ENCODE measurements around the gene EFNA4.

EFNA4 gene

DNA sequence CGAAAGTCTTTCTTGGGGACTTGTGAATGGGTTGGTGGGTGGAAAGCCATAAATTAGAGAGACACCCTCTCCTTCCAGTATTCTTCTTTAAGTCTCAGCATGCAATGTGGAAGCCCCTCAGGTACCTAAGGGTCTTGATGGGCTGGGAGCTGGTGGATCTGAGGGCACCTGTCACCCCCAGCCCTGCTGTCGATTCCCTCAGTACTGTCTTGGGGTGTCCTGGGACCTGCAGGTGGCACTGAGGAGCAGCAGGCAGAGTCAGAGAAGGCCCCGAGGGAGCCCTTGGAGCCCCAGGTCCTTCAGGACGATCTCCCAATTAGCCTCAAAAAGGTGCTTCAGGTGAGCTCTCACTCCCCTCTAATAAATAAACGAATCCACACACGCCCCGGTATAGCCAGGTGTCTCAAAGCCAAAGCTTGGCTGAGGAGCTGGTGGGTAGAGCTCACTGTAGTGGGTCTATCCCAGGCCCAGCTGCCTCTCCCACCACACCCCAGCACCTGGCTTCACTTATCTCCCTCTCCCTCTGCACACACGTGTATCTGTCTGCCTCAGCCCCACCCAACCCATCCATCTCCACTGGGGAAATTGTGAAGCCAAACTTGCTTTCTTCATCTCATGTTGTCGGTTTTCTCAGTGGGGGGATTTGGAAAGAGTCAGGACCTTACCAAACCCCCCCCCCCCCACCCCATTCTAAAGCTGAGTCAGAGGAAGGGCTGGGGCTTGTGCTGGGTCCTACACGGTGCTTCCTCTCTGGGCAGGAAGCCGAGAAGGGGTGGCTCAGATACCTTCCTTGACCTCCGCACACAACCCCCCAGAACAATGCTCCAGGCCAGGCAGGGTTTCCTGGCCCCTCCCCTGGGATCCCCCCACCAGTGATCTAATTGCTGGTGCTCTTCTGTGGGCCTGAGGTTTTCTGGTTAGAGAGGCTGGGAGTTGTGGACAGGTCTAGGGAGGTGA, 10.8 kb upstream of the EFNA4 start:
- peak; percentile 83 for DNase-seq (ENCODE audit: low spot score)

DNA sequence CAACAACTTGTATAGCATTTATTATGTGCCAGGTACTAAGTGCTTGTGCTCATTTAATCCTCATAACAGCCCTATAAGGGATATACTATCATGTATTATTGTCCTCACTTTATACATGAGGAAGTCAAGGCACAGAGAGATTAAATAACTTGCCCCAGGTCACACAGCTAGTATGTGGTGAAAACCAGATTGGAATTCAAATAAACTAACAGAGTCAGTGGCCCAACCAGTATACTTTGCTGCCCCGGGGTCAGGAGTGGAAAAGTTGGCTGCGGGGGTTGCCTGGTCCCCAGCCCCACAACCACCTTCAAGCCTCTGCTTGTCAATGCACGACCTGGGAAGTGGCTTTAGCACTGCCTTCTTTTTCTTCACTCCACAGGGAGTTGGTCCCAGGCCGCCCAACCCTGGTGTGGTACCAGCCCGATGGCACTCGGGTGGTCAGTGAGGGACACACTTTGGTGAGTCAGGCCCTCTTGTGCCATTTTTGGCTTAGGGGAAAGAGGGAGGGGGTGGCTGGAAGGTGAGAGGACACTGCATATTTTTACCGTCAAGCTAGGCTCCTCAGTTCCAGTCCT, 9.9 kb upstream of the EFNA4 start:
- no peak for DNase-seq (ENCODE audit: low spot score)

DNA sequence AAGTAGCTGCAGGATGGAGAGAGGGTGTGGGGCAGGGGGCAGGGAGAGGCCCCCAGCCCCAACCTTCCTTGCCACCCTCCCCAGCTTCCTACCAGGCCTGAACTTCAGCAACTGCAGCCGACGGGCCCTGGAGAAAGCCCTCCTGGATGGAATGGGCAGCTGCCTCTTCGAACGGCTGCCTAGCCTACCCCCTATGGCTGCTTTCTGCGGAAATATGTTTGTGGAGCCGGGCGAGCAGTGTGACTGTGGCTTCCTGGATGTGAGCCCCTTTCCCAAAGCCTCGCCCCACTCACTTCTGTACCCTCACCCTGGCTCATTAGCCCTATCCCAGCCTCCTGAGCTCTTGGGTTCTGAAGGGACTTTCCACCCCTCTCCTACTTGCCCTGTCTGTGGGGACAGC, 6.4 kb upstream of the EFNA4 start:
- no peak for DNase-seq (ENCODE audit: low spot score)

DNA sequence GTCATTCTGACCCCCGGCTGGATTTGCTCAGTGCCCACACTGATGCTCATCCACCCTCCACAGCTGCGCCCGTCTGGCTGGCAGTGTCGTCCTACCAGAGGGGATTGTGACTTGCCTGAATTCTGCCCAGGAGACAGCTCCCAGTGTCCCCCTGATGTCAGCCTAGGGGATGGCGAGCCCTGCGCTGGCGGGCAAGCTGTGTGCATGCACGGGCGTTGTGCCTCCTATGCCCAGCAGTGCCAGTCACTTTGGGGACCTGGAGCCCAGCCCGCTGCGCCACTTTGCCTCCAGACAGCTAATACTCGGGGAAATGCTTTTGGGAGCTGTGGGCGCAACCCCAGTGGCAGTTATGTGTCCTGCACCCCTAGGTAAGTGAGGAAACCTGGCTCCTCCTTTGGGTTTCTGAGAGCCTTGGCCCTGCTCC, 5.7 kb upstream of the EFNA4 start:
- no peak for DNase-seq (ENCODE audit: low spot score)

DNA sequence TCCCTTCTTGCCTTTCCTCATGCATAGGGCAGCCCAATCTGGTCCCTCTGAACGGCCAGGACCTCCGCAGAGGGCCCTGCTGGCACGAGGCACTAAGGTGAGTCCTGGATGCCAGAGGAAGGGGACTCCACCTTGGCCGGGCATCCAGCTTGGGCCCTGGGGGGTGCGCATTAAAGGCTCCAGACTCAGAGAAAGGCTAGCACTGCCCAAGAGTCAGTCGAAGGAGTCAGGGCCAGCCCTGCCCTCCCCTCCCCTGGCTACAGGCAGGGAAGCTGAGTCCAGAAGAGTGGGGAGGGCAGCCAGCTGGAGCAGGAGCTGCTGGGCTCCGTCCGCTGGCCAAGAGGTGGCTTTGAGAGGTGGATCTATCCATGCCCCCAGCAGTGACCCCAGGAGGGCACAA, 2.8 kb upstream of the EFNA4 start:
- DNase-seq (ENCODE audit: low spot score) = no peak

DNA sequence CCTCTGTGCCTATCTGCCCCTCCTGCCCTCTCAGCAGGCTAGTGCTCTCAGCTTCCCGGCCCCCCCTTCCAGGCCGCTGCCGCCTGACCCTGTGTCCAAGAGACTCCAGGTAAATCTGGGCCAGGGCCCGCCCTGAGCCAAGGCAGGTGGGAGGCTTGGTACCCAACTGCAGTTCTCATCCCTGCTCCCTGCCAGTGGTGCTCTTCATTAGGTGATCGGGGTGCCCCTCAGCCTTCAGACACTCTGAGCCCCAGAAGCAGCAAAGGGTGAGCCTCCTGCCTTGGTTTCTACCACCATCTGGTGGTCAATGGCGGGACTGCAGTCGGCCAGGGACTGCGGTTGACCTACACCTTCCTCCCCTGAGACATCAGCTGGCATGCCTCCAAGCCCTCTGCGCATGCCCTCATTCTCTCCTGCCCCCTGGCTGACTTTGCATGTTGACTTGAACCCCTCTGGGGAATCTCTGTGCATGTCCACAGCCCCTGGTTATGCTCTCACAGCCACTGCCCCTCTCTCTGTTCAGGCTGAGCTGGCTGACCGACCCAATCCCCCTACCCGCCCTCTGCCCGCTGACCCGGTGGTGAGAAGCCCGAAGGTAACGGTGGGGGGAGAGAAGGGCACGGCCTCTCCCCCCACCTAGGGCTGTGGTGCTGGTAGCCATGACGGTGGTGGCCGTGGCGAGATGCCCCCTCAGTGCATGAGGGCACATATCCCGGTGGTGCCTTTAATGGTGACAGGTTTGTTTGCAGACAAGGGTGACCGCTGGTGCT, 2.0 kb upstream of the EFNA4 start:
- peak; percentile 86 for DNase-seq (ENCODE audit: low spot score)

DNA sequence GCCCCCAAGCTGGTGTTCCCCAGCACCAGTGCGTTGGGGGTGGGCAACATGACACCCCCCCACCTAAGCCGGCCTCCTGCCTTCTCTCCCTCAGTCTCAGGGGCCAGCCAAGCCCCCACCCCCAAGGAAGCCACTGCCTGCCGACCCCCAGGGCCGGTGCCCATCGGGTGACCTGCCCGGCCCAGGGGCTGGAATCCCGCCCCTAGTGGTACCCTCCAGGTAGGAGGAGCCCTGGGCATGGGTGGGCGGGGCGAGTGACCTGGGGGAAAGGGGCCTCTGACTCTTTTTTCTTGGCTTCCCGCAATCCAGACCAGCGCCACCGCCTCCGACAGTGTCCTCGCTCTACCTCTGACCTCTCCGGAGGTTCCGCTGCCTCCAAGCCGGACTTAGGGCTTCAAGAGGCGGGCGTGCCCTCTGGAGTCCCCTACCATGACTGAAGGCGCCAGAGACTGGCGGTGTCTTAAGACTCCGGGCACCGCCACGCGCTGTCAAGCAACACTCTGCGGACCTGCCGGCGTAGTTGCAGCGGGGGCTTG, 1.3 kb upstream of the EFNA4 start:
- DNase-seq (ENCODE audit: low spot score) = no peak

DNA sequence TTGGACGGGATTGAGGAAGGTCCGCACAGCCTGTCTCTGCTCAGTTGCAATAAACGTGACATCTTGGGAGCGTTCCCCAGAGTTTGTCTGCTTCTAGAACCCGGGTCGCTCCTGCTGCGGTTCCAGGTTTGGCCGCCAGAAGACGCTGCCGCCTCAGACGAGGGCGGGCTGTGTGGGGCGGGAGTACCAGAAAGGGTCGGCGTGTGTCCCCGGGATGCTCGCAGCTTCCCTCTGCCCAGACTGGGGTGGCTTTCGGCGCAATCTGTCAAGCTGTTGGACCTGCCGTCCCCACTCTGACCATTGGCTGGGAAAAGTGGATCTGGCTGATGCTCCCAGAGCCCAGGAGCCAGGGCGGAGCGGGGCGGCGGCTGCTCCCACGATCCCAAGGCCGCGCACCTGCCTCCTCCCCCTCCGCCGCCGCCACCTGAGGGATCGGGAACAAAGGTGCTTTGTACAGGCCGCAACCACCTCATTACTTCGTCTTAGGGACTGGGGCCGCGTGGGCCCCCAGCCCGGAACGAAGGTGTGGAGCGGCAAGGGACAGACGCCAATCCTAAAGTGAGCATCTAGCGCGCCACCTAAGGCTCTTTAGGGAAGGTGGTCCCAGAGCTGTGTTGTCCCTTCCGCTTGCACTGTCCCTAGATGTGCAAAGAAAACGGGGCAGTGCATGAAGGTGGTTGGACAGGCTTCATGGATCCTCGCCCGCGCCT, 683 bp upstream of the EFNA4 start:
- DNase-seq (ENCODE audit: low spot score) = no peak

DNA sequence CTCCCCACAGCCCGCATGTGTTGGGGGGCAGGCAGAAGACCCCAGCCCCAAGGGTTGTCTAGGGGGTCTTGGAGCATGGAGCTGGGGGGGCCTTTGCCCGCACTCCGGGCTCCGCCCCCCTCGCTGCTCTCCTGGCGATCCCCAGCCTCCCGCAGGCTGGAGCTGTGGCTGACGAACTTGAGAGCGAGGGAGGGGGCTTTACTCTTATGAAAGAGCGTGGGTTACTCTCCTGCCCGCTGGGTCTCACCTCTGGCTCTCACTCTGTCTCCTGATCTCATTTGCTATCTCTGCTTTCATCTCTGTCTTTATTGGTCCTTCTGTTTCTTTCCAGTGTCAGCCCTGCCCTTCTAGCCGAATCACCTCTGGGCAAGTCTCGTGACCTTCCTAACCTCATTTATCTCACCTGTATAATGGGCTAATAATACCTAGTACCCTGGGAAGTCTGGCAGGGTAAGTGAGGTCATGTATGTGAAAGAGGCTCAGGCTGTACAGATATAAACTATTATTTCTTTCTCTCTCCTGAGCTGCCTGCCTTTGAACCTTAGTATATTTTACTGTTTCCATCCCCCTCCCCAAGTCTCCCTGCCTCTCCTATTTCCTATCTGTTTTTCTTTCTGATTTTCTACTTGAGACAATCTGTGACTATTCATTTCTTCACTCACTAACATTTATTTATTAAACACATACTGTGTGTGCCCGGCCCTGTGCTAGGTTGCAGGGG, 731 bp downstream of the EFNA4 start:
- DNase-seq (ENCODE audit: low spot score) = no peak

DNA sequence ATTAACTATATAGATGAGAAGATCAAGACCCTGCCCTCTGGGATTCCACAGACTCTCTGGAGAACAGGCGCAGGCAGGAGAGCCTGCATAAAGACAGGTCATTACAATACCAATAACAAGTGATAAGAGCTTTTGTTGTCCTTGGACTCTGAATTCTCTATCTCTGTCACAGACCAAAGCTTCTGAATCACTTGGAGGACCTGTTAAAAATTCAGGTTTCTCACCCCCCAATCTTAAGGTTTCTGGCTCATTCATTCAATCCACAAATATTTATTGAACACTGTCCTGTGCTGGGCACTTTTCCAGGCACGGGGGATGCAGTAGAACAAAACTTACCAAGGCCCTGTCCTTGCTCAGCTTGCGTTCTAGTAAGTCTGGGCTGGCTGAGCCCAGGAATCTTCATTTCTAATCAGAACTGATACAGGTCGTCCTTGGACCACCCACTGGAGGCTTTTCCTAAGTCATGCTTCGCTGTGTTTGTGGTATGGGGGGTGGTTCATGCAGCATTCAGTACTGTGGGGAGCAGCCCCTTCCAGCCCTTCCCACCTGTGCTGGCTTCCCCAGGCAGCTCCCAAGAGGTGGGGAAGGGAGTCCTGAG, 1.4 kb downstream of the EFNA4 start:
- DNase-seq (ENCODE audit: low spot score) = no peak

DNA sequence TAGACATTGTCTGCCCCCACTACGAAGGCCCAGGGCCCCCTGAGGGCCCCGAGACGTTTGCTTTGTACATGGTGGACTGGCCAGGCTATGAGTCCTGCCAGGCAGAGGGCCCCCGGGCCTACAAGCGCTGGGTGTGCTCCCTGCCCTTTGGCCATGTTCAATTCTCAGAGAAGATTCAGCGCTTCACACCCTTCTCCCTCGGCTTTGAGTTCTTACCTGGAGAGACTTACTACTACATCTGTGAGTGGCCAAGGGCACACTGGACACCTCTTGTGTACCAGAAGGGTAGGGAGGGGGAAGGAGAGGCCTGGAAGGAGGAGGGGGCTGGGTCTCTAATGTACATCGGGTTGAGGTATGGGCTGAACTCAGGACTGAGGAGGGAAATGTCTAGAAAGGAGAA, 3.2 kb downstream of the EFNA4 start:
- no peak for DNase-seq (ENCODE audit: low spot score)

DNA sequence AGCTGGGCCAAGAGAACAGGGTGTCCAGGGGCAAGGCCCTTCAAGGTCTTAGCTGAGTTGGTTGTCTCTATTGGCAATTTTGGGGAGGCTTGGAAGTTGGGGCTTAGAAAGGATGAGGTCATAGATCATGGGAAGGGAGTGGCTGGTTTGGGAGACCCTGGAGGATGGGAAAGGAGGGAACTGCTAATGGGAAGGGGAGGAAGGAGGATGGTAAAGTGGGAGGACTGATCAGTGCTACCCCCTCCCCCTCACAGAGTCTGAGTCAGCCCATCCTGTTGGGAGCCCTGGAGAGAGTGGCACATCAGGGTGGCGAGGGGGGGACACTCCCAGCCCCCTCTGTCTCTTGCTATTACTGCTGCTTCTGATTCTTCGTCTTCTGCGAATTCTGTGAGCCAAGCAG, 5.1 kb downstream of the EFNA4 start:
- DNase-seq (ENCODE audit: low spot score) = no peak

DNA sequence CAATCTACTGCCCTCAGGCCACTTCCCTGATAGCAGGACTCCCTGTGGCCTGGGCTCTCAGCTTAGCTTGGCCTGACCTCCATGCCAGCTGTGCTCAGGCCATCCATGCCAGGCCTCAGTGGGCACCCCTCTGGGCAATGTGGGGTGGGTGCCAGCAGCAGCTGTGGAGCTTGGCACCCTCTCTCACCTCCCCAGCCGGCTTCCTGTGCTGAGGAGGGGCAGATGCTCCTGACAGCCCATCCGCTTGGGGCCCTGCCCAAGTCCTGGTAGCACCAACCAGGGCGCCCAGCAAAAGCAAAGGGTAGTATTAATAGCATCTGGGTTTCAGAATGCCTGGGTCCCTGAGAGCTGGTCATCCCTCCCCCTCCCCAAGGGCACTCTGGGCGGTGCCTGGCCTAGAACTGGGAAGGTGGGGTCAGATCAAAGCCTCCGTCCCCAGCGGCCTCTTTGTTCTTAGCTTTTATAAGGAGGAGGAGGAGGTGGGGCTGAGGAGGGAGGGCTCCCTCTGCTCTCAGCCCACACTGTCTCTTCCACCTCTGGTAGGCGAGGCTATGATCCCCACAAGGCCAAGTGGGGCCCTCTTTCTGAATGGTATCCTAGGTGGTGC, 6.1 kb downstream of the EFNA4 start:
- DNase-seq (ENCODE audit: low spot score) = no peak

DNA sequence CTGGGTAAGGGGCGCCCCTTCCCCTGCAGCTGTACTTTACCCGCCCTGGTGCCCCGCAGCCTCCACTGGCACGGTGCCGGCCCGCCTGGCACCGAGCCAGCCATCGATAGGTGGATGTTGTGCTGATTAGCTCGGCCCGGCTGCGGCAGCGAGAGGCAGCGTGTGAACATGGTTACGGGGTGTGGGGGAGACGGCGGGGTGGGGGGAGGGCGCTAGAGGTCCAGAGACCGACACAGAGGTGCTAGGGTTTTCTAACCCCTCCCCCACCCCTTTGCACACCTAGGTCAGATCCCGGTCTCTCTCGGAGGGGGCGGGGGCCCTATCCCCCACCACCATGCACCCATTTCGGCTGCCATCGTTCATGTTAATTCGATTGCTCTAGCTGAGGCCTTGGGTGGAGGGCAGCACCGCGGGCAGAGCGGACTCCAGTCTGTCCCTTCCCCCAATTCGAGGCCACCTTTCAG, 6.7 kb downstream of the EFNA4 start:
- no peak for DNase-seq (ENCODE audit: low spot score)

DNA sequence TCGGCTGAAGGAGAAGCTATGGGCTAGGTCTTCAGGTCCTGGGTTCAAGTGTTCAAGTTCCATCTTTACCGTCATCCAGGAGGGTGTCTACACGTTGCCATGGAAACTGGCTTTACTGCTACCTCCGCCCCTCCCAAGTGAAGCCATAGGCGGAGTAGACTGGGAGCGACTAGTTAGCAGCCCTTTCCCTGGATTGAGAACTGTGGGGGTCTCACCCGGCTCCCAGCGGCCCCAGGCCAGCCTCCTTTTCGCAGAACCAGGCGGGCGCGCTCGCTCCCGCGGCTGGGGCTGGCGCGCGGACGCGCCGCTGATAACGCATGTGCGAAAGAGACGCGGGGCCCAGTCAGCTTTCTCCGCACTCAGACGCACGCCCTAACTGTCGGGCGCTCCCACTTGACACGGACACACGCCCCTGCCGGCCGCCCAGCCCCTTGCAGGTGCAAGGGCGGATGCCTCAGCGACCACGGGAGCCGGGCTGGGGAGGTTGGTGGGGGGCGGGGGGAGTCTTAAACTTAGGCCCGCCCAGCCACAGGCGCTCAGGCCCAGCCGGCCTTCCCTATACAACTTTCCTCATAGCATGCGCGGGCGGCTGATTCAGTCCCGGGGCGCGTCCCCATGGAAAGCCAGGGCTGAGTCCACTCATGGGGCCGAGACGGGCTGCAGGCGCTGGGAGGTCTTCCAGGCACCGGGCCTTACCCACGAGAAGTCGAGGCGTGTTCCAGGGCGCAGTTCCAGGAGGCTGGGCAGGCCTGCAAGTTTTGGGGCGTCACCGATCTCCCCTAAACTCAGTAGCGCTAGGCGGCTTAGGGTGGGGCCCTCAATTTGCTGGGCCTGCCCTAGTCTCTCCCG, 7.4 kb downstream of the EFNA4 start:
- DNase-seq (ENCODE audit: low spot score) = peak; percentile 57

DNA sequence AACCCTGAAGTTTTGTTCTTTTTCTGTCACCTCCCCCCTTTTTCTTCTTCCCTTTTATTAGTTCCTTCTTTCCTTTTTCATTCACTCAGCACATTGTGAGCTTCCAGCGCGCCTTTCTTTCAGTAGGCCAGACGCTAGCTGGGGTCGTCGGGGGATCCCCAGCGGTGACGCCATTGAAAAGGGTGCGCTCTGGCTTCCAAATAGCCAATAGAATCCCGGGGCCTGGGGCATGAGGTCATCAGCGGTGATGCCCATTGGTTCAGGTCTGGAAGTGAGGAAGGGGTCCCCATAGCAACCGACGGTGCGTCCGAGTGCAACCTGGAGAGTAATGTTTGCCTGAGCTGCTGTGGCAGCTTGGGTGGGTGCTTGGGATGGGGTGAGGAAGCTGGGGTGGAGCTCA, 8.2 kb downstream of the EFNA4 start:
- no peak for DNase-seq (ENCODE audit: low spot score)

DNA sequence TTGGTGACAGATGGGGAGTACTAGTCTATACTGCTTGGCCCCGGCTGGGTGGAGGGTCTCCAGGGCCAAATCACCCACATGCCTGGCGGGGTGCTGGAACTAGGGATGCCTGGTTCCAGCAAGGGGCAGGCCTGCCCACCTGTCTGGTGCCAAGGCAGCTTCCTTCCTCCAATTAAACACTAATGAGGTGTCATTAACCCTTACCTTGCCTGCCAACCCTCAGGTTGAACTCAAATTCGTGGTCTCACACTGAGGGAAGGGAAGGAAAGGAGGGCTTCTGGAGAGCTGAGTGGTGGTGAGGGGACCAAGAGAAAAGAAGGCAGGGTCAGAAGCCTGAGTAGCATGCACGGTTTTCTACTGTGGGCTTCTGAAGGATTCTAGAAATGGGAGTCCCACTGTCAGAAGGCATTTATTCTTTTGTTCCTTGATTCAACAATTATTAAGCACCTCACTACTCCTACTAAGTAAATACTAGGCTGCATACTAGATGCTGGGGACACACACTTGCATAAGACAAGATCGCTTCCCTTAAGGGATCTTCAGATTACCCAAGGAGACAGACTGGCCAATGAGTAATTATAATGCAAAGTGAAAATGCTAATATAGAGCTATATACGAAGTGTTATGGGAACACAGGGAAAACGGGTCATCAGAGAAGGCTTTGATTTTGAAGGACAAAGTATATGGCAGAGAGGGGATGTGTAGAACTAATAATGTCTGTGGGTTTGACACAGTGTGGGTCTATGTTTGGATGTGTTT, 9.2 kb downstream of the EFNA4 start:
- DNase-seq (ENCODE audit: low spot score) = no peak

DNA sequence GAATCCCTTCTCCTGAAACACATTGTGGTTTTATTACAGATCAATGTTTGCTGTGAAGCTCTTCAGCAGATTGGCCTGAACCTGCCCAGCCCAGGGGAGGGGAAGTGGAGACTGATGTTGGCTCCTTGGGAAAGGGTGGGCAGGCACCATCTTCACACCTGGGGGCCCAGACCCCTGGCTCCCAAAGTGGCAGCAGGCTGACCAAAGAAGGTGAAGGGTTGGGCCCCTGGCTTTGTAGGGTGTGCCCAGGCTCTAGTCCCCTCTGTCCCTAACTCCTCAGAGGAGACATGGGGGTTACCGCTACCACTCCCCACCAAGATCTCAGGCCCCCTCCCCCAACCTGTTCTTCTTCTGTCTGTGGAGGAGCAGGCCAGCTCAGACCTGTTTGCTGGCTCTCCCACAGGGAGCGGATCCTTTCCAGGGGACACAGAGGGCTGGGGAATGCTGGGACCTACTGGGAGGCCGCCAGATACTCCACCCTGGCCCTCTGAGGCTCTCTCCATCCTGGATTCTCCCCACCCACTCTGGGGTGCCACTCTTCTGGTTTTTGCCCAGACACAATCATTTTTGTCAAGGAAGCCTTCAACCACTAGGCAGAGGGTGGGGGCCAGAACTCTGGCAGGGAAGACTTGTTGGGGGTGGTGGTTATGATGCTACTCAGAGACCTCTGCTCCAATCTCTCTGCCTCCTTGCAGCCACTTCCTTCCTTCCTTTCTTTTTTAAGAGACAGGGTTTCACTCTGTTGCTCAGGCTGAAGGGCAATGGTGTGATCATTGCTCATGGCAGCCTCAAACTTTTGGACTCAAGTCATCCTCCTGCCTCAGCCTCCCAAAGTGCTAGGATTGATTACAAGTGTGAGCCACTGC, 10.1 kb downstream of the EFNA4 start:
- DNase-seq (ENCODE audit: low spot score) = no peak
